K562 (cell line): ENCODE measurements around the gene SAMM50. TPM values are rescaled to one million over a fixed set of nuclear protein-coding genes. Genes with fewer than 3 reads are reported as not detected.

Experiments
- ATF6 ChIP-seq: sonication (generic); formaldehyde crosslinking; IDR thresholded peaks from 2 replicates; pipeline ENCODE4 v1.4.0; 2020; ENCODE audit warnings: mild to moderate bottlenecking, missing genetic modification reagents
- GABPA ChIP-seq: fragments of 200-800 bp; sonication (Bioruptor generic); conservative IDR thresholded peaks from 2 replicates; pipeline ENCODE4 v1.6.1; 2016; ENCODE audit warnings: low read depth, missing genetic modification characterization, missing compliant biosample characterization
- GABPB2 ChIP-seq: fragments of 250-450 bp; sonication (Bioruptor Pico); conservative IDR thresholded peaks from 2 replicates; pipeline ENCODE4 v1.5.1; 2021; ENCODE audit warnings: mild to moderate bottlenecking
- RBM15 ChIP-seq: fragments of 200-400 bp; formaldehyde crosslinking; IDR thresholded peaks from 2 replicates; pipeline ENCODE4 v1.6.1; 2018; ENCODE audit warnings: mild to moderate bottlenecking, low read length, moderate library complexity; ENCODE audit not compliant: insufficient read depth
- STAG1 ChIP-seq: sonication (generic); formaldehyde crosslinking; IDR thresholded peaks from 2 replicates; pipeline ENCODE4 v1.5.0; 2020; ENCODE audit warnings: missing genetic modification reagents, borderline replicate concordance
- ZBTB40 ChIP-seq, 2 experiments: fragments of 450-650 bp in 1 of 2; sonication (generic) in 1 of 2; formaldehyde crosslinking in 1 of 2; IDR thresholded peaks; 2 replicates each; pipeline versions ENCODE4 v1.7.1 to v1.9.0; 2016 to 2022; ENCODE audit warnings: inconsistent platforms in 1 of 2, mild to moderate bottlenecking in 1 of 2, missing genetic modification reagents in 1 of 2
- ZNF12 ChIP-seq: sonication (generic); formaldehyde crosslinking; IDR thresholded peaks from 2 replicates; pipeline ENCODE4 v1.4.0; 2020; ENCODE audit warnings: mild to moderate bottlenecking, missing genetic modification reagents
- ZNF3 ChIP-seq: fragments of 250-450 bp; sonication (Bioruptor Pico); IDR thresholded peaks from 2 replicates; pipeline ENCODE4 v1.5.0; 2021; ENCODE audit warnings: mild to moderate bottlenecking, moderate library complexity
- polyA plus RNA-seq, 8 experiments: library from polyadenylated mRNA; depleted of rRNA in 4 of 8; stranded (reverse) in 5 of 8; unstranded in 3 of 8; fragments of >200 nt; fragmentation: Nextera tagmentation in 2 of 8; fragmentation: Illumina TruSeq in 1 of 8; extraction: Ambion mirVana in 2 of 8; extraction: Trizol in 1 of 8; gene quantifications; 2 replicates each; pipeline versions ENCODE4 v1.2.1 to v1.2.3, GENCODE V29; 2011 to 2014; ENCODE audit warnings: inconsistent platforms in 1 of 8, missing spikeins in 1 of 8
- total RNA-seq, 7 experiments: library from RNA; depleted of rRNA in 6 of 7; stranded (reverse); fragments of >200 nt in 6 of 7; fragmentation: Illumina TruSeq in 2 of 7; extraction: Trizol in 2 of 7; gene quantifications; 2 replicates each; pipeline versions ENCODE4 v1.2.1 to v1.2.3, GENCODE V29; 2011 to 2021; ENCODE audit warnings: low replicate concordance in 1 of 7
- TF ChIP-seq, protein P1 (sequence below): fragments of 200-400 bp; formaldehyde crosslinking; IDR thresholded peaks from 2 replicates; pipeline ENCODE4 v1.6.1; 2017; ENCODE audit warnings: mild to moderate bottlenecking, low read depth, low read length, moderate library complexity
- TF ChIP-seq, protein P2 (sequence below): sonication (generic); formaldehyde crosslinking; IDR thresholded peaks from 2 replicates; pipeline ENCODE4 v1.8.0; 2023; ENCODE audit warnings: mild to moderate bottlenecking, missing genetic modification reagents

The SAMM50 gene
- total and polyA plus RNA-seq, 9 of the 15 experiments (the other 6 are each of a cell fraction or from before 2014, with no cell fraction given): 14.6 to 49.3 (median 38.1) TPM

GRCh38 chr22:43924877-43925276 lies 30.4 kb upstream of the SAMM50 start (continued):
- TF ChIP-seq ZBTB40 (IDR thresholded peaks at IDR 0.05) (no peak), ZBTB40 (CRISPR knock-in tag; IDR thresholded peaks at IDR 0.05) (no peak), ZNF3 (CRISPR knock-in tag) (no peak), ATF6 (no peak), STAG1 (CRISPR knock-in tag) (no peak), GABPB2 (CRISPR knock-in tag) (no peak), ZNF12 (CRISPR knock-in tag) (no peak), RBM15 (no peak), GABPA (tag) (no peak)
- TF ChIP-seq, protein P1, sequence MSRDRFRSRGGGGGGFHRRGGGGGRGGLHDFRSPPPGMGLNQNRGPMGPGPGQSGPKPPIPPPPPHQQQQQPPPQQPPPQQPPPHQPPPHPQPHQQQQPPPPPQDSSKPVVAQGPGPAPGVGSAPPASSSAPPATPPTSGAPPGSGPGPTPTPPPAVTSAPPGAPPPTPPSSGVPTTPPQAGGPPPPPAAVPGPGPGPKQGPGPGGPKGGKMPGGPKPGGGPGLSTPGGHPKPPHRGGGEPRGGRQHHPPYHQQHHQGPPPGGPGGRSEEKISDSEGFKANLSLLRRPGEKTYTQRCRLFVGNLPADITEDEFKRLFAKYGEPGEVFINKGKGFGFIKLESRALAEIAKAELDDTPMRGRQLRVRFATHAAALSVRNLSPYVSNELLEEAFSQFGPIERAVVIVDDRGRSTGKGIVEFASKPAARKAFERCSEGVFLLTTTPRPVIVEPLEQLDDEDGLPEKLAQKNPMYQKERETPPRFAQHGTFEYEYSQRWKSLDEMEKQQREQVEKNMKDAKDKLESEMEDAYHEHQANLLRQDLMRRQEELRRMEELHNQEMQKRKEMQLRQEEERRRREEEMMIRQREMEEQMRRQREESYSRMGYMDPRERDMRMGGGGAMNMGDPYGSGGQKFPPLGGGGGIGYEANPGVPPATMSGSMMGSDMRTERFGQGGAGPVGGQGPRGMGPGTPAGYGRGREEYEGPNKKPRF: no peak
- TF ChIP-seq, protein P2, sequence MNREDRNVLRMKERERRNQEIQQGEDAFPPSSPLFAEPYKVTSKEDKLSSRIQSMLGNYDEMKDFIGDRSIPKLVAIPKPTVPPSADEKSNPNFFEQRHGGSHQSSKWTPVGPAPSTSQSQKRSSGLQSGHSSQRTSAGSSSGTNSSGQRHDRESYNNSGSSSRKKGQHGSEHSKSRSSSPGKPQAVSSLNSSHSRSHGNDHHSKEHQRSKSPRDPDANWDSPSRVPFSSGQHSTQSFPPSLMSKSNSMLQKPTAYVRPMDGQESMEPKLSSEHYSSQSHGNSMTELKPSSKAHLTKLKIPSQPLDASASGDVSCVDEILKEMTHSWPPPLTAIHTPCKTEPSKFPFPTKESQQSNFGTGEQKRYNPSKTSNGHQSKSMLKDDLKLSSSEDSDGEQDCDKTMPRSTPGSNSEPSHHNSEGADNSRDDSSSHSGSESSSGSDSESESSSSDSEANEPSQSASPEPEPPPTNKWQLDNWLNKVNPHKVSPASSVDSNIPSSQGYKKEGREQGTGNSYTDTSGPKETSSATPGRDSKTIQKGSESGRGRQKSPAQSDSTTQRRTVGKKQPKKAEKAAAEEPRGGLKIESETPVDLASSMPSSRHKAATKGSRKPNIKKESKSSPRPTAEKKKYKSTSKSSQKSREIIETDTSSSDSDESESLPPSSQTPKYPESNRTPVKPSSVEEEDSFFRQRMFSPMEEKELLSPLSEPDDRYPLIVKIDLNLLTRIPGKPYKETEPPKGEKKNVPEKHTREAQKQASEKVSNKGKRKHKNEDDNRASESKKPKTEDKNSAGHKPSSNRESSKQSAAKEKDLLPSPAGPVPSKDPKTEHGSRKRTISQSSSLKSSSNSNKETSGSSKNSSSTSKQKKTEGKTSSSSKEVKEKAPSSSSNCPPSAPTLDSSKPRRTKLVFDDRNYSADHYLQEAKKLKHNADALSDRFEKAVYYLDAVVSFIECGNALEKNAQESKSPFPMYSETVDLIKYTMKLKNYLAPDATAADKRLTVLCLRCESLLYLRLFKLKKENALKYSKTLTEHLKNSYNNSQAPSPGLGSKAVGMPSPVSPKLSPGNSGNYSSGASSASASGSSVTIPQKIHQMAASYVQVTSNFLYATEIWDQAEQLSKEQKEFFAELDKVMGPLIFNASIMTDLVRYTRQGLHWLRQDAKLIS: no peak
